ENCODE measurements around the gene LRP10.

The LRP10 gene

DNA sequence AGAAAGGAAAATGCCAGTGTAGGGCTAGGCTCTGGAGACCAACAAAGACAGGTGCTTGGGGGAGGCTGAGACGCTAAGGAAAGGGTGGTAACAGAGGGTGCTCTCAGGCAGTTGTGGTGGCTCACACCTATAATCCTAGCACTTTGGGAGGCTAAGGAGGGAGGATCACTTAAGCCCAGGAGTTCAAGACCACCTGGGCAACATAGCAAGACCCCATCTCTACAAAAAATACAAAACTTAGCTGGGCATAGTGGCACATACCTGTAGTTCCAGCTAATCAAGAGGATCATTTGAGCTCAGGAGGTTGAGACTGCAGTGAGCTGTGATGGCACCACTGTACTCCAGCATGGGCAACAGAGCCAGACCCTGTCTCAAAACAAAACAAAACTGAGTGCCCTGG lies 23.9 kb downstream of the LRP10 start:
- Histone ChIP-seq H3K27me3 (replicated peaks) (no peaks in the 10 kb centered on the region), H3K4me3 (ENCODE audit: low read depth, low read length) (no peak overlapping the region), H3K36me3 (replicated peaks) (no peaks in the 10 kb centered on the region), H3K27ac (no peak overlapping the region)
- no peak for DNase-seq
- TF ChIP-seq, protein P1, sequence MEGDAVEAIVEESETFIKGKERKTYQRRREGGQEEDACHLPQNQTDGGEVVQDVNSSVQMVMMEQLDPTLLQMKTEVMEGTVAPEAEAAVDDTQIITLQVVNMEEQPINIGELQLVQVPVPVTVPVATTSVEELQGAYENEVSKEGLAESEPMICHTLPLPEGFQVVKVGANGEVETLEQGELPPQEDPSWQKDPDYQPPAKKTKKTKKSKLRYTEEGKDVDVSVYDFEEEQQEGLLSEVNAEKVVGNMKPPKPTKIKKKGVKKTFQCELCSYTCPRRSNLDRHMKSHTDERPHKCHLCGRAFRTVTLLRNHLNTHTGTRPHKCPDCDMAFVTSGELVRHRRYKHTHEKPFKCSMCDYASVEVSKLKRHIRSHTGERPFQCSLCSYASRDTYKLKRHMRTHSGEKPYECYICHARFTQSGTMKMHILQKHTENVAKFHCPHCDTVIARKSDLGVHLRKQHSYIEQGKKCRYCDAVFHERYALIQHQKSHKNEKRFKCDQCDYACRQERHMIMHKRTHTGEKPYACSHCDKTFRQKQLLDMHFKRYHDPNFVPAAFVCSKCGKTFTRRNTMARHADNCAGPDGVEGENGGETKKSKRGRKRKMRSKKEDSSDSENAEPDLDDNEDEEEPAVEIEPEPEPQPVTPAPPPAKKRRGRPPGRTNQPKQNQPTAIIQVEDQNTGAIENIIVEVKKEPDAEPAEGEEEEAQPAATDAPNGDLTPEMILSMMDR (IDR thresholded peaks at IDR 0.05; ENCODE audit: low read depth, low read length, missing control alignments) = no peak
- in situ Hi-C loops (cut with HindIII; ENCODE audit: low pct_ligation_motif_present, low sequenced_read_pairs) = no loop called here

DNA sequence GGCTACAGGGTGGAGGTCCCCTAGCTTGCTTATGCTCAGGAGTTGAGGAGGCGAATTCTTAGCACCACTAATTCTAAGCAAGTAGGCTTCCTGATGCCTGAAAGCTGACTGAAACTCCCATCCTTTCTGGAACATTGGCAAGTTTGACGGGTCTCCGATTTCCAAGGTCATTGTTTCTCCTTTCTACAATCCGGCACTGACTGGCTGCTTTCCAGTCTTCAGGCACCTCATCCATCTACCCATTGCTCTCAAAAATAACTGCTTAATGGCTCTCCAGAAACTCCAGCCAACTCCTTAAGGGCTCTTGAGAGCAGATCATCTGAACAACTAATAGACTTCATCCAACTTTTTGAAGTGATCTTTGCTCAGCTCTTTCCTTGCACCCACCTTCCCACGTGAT lies 24.8 kb downstream of the LRP10 start:
- peaks cover 7% of the 10 kb centered on the region for H3K36me3 ChIP-seq (replicated peaks)
- TF ChIP-seq, protein P1 (IDR thresholded peaks at IDR 0.05; ENCODE audit: low read depth, low read length, missing control alignments) = no peak

GRCh38 chr14:22896760-22897159 lies 25.2 kb downstream of the LRP10 start:
- TF ChIP-seq, protein P1 (IDR thresholded peaks at IDR 0.05; ENCODE audit: low read depth, low read length, missing control alignments) = no peak
- in situ Hi-C loops (cut with HindIII; ENCODE audit: low pct_ligation_motif_present, low sequenced_read_pairs) = no loop called here
- DNase-seq = no peak
- H3K27ac ChIP-seq = no peak overlapping the region
- H3K4me3 ChIP-seq (ENCODE audit: low read depth, low read length) = no peak overlapping the region
- H3K36me3 ChIP-seq (replicated peaks) = peaks cover 11% of the 10 kb centered on the region
- no peaks in the 10 kb centered on the region for H3K27me3 ChIP-seq (replicated peaks)

More for the DNA sequence above, 24.8 kb downstream of the LRP10 start:
- Histone ChIP-seq H3K27ac (no peak overlapping the region), H3K27me3 (replicated peaks) (no peaks in the 10 kb centered on the region), H3K4me3 (ENCODE audit: low read depth, low read length) (no peak overlapping the region)
- no peak for DNase-seq
- in situ Hi-C loops (cut with HindIII; ENCODE audit: low pct_ligation_motif_present, low sequenced_read_pairs) = no loop called here

DNA sequence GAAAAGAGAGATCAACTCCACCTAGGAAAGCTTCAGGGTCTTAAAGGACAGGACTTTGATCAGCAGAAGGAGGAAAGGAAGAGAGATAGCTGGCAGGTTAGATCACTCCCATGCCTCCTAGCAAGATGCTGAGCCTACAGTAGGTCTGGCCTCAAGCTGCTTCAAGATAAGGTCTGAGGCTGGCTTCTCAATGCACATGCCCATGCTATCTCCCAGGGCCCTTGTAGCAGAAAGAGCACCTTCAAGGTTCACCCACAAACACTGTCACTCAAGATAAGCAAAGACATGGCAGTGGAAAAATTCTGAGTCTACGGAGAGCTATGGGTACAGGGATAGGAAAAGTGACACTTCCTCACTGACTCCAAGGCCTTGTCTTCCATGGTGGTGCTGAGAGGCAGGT lies 25.8 kb downstream of the LRP10 start:
- no peak overlapping the region for H3K27ac ChIP-seq
- peaks cover 17% of the 10 kb centered on the region for H3K36me3 ChIP-seq (replicated peaks)
- H3K4me3 ChIP-seq (ENCODE audit: low read depth, low read length) = no peak overlapping the region
- TF ChIP-seq, protein P1 (IDR thresholded peaks at IDR 0.05; ENCODE audit: low read depth, low read length, missing control alignments) = no peak
- no peak for DNase-seq
- H3K27me3 ChIP-seq (replicated peaks) = no peaks in the 10 kb centered on the region
- in situ Hi-C loops (cut with HindIII; ENCODE audit: low pct_ligation_motif_present, low sequenced_read_pairs) = no loop called here

GRCh38 chr14:22898302-22899090 lies 27.0 kb downstream of the LRP10 start:
- peak; percentile 78 for DNase-seq
- H3K27ac ChIP-seq = peak overlapping the region; percentile 40
- TF ChIP-seq, protein P1 (IDR thresholded peaks at IDR 0.05; ENCODE audit: low read depth, low read length, missing control alignments) = no peak
- in situ Hi-C loops (cut with HindIII; ENCODE audit: low pct_ligation_motif_present, low sequenced_read_pairs) = no loop called here
- H3K27me3 ChIP-seq (replicated peaks) = no peaks in the 10 kb centered on the region
- H3K4me3 ChIP-seq (ENCODE audit: low read depth, low read length) = no peak overlapping the region
- peaks cover 25% of the 10 kb centered on the region for H3K36me3 ChIP-seq (replicated peaks)
